ENCODE results near the gene ACSL6.

Gene ACSL6

DNA sequence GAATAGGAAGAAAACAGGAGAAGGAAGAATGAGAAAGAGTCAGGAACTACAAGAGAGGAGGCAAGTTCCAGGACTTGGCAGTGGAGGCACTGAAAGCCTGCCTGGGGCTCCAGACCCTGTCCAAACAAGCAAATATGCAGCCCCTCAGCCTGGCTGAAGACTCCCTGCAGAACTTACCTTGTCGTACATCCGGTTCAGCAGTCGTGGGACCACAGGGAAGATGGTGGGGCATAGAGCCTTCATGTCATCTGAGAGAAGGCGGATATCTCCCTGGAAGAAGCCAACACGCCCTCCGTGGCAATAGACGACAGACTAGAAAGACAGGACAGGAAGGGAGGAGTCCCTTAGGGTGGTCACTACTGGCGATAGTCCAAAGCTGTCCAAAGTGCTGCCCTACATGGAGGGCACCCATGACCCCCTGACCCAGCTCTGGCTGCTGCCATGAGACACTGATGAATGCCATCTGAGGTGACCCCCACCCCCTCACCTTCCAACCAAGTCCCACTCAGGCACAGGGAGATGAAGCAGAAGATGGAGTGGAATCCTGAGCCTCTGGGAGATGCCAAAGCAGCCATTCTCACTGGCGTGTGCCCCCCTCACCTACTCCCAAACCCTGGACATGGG is 38.3 kb downstream of the ACSL6 start:
- H3K4me3 ChIP-seq (ENCODE audit: low read depth, low read length), result no peak overlapping the region
- DNase-seq (ENCODE audit: low read depth), result no peak
- TF ChIP-seq, protein P1, sequence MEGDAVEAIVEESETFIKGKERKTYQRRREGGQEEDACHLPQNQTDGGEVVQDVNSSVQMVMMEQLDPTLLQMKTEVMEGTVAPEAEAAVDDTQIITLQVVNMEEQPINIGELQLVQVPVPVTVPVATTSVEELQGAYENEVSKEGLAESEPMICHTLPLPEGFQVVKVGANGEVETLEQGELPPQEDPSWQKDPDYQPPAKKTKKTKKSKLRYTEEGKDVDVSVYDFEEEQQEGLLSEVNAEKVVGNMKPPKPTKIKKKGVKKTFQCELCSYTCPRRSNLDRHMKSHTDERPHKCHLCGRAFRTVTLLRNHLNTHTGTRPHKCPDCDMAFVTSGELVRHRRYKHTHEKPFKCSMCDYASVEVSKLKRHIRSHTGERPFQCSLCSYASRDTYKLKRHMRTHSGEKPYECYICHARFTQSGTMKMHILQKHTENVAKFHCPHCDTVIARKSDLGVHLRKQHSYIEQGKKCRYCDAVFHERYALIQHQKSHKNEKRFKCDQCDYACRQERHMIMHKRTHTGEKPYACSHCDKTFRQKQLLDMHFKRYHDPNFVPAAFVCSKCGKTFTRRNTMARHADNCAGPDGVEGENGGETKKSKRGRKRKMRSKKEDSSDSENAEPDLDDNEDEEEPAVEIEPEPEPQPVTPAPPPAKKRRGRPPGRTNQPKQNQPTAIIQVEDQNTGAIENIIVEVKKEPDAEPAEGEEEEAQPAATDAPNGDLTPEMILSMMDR (conservative IDR thresholded peaks at IDR 0.05; ENCODE audit: low read depth, low read length), result no peak

DNA sequence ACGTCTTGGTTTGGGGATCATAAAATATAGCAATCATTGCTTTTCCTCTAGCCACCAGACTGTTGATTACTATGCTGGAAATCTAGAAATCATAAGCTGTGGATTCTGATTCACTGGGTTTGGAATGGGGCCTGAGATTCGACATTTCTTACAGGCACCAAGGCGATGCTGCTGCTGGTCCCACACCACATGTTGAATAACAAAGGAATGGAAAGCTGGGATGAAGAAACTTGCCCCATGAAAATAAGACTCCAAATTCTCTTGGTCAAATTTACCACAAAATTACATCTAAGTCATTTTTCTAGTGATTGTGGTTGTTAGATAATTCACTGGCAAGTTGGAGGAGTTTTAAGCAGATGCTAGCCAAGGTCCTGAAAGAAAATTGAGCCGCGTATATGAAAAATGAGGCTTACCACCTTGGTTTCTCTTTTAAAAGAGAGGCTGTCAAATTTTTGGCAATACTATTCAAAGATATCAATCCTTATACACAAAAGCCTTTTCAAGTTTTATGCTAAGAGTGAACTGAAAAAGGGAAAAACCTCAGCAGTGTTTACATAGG is 43.0 kb downstream of the ACSL6 start:
- no peak overlapping the region for H3K4me3 ChIP-seq (ENCODE audit: low read depth, low read length)
- TF ChIP-seq, protein P1 (conservative IDR thresholded peaks at IDR 0.05; ENCODE audit: low read depth, low read length), result no peak
- peak; percentile 30 for DNase-seq (ENCODE audit: low read depth)

DNA sequence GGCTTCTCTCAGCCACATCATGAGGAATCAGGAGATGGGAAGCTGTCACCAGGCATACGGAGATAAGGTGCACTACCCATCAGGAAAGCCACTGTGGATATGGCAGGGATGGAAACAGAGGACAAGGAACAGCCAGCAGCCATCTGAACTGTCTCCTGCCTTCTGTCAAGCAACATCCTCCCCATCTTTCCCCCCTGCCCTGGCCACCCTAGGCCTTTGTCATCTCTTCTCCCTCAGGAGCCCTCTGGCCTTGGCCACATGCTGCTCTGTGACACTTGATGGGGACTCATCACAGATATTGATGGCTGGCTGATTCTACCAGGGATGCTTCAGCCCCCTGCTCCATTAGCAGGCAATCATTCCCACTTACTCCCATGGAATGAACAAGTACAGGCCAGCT is 44.9 kb downstream of the ACSL6 start:
- TF ChIP-seq, protein P1 (conservative IDR thresholded peaks at IDR 0.05; ENCODE audit: low read depth, low read length), result no peak
- no peak overlapping the region for H3K4me3 ChIP-seq (ENCODE audit: low read depth, low read length)
- DNase-seq (ENCODE audit: low read depth), result no peak

- DNase-seq (ENCODE audit: low read depth), result no peak
- no peak overlapping the region for H3K4me3 ChIP-seq (ENCODE audit: low read depth, low read length)
- TF ChIP-seq, protein P1 (conservative IDR thresholded peaks at IDR 0.05; ENCODE audit: low read depth, low read length), result no peak
Observed at GRCh38 chr5:131965826-131966415, 45.5 kb downstream of the ACSL6 start.

DNA sequence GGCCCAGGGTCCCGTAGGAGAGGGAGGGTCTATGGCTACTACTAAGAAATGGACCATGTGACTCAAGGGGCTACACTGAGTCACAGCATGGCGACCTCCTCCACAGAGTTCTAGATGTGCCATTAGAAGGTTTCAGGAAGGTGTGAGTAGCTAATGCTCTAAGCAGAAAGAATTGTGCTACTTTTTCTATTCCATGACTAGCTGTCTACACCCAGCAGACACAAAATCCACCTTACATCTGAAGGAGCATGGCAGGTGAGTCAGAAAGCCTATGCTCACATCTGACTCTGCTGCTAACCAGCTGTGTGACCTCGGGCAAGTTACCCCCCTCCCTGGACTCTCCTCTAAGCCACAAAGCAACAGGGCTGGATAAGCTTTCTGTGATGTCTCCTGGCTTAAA is 51.6 kb downstream of the ACSL6 start:
- H3K4me3 ChIP-seq (ENCODE audit: low read depth, low read length), result no peak overlapping the region
- TF ChIP-seq, protein P1 (conservative IDR thresholded peaks at IDR 0.05; ENCODE audit: low read depth, low read length), result no peak
- DNase-seq (ENCODE audit: low read depth), result no peak

GRCh38 chr5:131959136-131959535 is 52.3 kb downstream of the ACSL6 start:
- no peak overlapping the region for H3K4me3 ChIP-seq (ENCODE audit: low read depth, low read length)
- no peak for DNase-seq (ENCODE audit: low read depth)
- TF ChIP-seq, protein P1 (conservative IDR thresholded peaks at IDR 0.05; ENCODE audit: low read depth, low read length), result no peak

Measured in choroid plexus epithelial cell (primary cell).